T-helper 1 cell (primary cell): ENCODE data around the gene MBTPS1.
"Not testable (repeated sequence)": the region's sequence is repeated elsewhere in the genome, so short reads cannot be mapped to it uniquely, and the experiment has no call there.

Source experiments
- DNase-seq, 5 donors: peaks; one replicate each; pipeline ENCODE4 v3.0.0-alpha.2; 2012 to 2020

The MBTPS1 gene

DNA sequence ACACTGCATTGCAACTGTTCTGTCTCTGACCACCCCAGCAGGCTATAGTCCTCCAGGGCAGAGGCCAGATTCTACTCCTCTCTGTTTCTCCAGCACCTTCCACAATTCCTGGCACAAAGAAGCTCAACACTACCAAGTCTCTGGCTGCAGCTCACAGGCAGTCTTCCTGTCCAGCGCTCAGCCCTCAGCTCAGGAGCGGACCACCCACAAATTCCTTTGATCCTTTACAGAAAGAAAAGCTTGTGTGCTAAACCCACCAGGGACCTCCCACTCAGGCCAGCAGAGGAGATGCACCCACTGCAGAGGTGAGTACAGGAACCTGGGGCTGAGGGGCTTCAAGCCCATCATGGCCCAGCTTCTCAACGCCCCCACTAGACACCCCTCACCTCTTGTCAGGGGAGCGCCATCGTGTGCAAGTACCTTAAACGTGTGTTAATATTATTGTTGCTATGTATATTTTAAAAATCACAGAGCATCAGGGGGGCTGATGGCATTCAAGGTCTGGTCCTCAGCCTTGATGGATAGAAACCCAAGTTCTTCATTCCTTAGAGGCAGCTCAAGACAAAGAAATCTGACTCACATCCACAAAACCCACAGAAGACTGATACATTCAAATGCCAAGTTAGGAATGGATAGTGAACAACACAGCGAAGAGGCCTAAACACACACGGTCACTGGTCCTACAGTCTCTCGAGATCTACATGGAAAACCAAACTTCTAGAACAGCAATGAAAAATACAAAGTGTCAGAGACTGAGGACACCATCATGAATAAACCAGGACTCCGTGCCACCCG is 19.8 kb upstream of the MBTPS1 start:
- DNase-seq = no peak

DNA sequence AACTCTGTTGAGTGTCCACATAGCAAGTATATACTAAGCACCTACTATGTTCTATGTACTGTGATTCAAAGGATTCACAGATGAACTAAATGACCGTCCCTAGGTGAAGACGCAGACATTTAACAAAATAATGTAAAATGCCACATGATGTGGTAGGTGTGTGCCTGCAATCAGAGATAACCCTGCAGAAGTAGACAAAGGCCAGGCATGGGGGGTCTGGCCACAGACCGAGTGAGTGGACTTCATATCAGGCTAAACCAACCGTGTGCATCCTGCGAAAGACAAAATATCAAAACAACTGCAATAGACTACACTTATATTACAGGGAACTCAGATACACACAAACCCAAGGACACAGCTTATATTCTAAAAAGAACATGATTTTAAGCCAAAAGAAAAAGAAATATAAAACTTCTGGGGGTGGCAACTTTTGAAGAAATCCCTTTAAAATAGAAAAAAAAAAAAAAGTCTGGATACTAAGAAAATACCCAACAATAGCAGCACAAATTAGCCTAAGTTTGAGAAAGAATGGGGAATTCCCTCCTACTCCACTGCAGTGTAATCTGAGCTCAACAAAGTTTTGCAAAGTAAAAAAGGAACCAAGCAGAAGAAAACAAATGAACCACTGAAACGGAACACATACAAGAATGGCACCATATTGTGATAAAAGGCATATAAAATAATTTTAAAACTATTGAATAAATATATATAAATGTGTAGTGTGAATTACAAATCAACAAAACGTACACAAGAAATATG is 16.0 kb upstream of the MBTPS1 start:
- no peak for DNase-seq

DNA sequence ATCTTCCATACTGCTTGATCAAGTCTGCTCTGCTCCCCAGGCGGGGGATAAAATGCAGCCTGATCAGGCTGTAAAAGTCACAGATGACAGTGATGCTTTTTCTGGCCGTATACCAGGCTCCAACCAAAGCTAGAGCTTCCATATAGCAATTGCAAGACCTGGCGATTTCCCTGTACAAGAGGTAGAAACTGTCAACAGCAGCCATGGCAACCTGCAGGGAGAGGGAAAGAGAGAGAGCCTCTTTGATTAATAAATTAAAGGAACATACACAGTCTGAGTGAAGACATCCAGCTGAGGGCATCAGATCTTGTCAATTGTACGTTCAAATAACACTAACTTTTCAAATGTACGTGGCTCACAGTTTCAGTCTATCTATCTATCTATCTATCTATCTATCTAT is 14.4 kb upstream of the MBTPS1 start:
- DNase-seq = no peak

DNA sequence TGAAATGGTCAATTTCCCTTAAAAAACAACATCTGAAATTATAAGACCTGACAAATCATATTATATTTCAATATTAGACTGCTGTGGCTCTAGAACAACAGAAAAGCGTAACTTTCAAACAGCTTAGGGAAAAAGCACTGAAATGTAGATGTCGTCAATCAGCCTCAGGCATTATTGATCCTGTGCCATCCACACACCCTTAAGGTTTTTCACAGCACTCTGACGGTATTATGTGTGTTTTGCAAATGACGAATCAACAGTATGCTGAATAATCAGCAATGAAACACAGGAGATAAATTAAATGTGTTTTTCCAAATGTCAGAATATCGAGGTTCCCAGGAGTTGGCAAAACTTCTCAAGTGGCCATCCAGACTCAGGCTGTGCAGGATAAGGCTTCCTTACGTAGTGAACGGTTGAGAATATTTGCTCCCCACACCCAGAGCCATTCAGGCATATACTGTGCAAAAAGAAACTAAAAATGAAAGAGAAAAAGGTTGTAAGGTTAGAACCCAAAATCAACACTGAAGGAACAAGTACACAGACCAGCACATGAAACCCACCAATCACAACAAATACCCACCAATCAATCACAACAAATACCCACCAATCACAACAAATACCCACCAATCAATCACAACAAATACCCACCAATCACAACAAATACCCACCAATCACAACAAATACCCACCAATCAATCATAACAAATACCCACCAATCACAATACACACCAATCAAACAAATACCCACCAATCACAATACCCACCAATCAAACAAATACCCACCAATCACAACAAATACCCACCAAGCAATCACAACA is 7.7 kb upstream of the MBTPS1 start:
- DNase-seq = no peak

DNA sequence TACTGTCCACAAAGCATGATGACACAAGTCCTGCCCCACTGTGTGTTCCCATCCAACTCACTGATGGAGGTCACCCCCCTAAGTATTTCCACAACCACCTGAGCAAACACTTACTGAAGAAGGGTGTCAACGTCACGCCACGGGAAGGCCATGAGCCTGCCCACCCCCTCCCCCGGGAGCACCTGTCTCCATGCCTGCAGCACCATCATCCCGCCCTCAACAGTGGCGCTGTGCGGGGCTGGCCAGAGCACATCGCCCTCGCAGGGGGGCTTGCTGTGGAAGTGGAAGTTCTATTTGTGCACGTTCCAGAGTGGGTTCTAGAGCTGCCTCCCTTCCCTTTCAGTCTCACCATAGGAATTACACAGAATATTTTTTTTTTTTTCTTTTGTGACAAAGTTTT is 4.3 kb upstream of the MBTPS1 start:
- DNase-seq = no peak

DNA sequence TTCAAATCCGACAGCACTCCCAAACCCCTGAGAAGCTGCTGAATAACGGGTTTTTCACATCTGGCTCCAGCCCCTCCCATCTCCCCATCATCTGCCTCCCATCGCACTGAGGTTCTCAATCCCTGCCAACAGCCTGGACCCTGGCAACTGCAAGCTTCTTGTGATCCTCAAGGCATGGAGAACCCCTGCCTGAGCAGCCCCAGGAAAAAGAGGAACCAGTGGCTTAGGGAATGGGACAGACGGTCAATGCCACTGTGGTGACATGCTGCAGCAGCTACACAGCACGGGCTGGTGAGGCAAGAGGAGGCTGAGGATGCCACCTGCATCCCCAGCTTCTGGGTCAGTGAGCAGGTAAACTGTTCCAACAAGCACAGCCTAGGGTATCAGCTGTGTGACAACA is 3.3 kb upstream of the MBTPS1 start:
- no peak for DNase-seq

DNA sequence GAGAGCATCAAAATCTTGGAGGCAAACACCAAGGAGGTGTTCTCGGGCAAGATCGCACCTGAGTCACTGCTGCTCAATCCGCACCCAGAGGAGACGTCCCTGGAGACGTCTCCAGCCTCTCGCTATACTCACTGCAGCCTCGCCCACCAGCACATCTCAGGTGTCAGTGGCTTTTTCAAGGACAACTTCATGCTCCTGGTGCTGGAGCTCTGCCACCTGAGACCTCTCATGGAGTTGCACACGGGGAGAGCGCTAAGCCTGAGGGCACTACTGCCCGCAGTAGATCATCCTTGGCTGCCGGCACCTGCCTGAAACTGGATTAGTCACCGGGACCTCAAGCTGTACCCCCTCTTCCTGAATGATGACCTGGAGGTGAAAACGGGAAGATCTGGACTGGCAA is 2.6 kb upstream of the MBTPS1 start:
- DNase-seq = no peak

DNA sequence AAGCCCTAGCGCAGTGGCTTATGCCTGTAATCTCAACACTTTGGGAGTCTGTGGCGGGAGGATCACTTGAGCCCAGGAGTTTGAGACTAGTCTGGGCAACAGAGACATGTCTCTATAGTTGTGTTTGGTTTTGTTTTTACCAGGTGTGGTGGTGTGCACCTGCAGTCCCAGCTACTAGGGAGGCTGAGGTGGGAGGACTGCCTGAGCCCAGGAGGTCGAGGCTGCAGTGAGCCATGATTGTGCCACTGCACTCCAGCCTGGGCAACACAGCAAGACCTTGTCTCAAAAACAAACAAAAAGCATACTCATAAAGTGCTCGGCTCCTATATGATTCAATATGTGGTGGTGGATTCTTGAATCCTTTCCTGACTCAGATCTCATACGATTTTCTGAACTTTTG is 1.6 kb upstream of the MBTPS1 start:
- DNase-seq = not testable (repeated sequence)

DNA sequence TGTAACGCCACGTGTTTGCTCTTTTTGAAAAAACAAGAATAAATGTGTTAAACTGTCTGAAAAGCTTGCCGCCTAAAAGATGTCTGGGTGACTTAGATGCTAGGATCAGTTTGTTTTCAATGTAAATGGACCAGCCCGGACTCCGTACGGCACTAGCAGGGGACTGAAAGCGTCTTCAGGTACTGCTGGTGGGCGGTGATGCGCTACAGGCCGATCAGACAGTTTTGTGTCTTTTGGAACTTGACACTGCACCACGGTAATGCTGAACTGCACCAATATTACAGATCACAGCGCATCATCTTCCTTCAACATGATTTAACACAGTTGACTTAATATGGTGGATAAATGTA is 727 bp upstream of the MBTPS1 start:
- DNase-seq = no peak

DNA sequence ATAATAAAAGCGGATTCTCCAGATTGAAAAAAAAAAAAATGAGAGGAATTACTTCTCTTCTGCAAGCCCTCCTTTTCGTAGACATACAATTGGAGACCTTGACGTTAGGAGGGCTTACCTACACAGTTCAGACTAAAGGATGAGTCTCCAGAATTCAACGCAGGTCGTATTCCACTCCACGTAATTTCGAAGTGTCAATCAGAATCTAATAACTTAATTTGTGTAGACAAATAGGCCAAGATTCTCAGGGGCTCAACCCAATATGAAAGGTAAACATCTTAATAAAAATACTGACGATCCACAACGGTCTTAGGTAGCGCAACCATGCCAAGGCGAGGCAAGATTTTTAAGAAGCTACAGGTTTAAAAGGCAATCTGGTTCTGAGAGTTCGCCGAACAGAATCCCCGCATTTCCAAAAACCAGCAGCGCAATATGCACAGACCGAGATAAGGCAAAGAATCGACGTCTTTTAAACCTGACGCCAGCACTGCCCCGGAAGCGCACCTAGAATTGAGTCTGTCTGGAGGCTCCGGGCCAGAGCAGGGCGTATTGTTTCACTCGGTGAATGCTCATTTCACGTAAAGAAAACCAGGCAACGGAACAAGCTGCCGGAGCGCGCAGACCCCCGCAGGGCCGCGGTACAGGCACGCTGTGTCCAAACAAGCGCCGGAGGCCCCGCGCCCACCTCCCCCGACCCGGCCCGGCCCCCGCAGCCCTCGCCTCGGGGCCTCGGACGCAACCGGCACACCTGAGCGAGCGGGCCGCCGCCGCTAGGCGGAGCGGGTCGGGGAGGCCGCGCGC is 623 bp downstream of the MBTPS1 start:
- peak; percentile 37 to 60 (median 57) for DNase-seq

DNA sequence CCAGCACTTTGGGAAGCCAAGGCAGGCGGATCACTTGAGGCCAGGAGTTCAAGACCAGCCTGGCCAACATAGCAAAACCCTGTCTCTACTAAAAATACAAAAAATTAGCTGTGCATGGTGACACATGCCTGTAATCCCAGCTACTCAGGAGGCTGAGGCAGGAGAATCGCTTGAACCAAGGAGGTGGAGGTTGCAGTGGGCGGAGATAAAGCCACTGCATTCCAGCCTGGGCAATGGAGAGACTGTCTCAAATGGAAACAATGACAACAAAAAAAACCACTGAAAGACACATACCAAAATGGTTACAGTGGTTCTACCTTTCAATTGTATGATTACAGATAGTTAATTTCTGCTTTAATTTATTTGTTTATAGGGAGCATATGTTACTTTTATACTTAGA is 4.8 kb downstream of the MBTPS1 start:
- not testable (repeated sequence) for DNase-seq

DNA sequence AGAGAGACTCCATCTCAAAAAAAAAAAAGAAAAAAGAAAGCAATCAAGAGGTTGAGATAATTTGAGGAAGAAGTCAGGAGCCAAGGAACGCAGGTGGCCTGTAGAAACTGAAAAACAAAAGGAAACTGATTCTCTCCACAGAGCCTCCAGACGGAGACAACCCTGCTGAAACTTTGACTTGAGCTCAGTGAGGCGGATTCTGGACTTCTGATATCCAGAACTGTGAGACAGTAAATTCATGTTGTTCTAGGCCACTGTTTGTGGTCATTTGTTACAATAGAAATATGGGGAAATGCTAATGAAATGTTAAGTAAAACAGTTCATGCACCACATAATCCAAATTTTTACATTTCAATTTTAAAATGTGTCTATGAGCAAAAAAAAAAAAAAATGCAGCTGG is 5.2 kb downstream of the MBTPS1 start:
- DNase-seq = no peak

DNA sequence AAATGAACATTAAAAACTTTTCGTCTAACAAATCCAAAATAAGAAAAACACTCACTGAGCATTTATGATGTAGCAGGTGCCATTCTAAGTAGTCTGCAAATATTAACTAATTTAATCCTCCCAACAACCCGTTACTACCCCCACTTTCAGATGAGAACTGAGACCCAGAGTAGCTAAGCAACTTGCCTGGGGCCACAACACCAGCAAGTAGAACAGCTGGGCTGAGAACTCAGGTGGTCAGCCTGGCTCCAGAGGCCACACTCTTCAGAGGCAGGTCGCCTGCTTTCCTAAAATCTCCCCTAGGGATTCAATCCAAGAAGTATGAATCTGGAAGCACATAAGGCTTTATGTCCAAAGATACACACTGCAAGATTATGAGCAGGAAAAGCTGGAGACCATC is 6.2 kb downstream of the MBTPS1 start:
- no peak for DNase-seq

DNA sequence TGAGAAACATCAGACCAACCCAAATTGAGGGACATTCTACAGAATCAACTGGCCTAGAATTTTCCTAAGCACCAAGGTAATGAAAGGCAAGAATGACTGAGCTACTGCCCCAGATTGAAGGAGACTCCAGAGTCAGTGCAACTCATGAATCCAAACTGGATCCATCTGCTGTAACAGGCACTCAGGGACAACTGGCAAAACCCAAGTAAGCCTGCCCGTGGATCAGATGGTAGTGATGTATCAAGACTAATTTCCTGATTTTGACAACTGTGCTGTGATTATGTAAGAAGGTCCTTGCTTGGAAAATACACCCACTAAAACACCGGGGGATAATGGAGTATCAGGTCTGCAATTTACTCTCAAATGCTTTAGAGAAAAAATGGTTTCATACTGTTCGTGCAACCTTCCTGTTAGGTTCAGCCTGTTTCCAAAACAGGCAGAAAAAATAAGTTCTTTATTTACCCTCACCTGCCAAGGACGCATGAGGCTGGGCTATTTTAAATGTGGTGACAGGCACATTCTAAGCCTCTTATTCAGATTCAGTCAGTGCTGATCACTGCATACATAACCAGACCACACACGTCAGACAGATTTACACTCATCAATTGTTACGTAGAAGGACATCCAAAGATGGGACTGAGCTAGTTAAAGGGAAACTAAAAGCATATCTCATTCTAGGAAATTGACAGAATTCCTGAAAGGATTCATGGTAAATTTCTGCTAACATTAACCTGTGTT is 7.0 kb downstream of the MBTPS1 start:
- no peak for DNase-seq

DNA sequence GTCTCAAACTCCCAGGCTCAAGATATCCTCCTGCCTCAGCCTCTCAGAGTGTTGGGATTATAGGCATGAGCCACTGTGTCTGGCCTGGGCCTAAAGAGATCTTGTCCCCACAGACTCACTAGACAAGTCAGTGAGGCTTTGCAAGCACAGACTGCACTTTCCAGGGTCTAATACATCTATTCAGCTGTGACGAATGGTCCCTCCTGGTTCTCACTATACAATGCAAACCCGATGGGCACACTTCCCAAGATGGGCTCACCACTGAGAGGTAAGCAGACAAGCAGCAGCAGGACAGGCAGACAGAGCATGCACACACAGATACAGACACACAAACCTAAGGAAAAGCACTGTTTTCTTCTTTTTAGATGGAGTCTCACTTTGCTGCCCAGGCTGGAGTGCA is 8.8 kb downstream of the MBTPS1 start:
- DNase-seq = no peak

DNA sequence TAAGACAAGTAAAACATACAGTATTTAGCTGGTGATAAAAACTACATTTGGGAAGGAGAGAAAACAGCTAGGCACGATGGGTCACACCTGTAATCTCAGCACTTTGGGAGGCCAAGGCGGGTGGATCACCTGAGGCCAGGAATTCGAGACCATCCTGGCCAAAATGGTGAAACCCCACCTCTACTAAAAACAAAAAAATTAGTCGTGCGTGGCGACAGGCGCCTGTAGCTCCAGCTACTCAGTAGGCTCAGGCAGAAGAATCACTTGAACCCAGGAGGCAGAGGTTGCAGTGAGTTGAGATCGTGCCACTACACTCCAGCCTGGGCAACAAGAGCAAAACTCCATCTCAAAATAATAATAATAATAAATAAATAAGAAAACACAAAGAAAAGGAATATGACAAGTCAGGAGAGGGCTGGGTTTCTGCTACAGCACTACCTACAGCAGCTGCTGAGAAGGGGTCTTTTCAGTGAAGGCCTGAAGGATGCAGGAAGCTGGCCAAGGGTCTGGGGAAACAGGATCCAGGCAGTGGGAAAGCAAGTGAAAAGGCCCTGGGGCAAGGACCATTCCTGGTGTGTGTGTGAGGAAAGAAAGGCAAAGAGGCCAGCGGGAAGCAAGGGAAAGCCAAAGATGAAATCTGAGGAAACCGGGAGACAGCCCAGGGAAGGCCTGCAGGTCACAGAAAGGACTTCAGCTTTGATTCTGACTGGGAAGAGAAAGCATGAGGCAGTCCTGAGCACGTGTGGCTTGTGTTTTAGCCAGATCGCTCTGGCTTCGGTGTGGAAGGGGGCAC is 10.6 kb downstream of the MBTPS1 start:
- DNase-seq = no peak

DNA sequence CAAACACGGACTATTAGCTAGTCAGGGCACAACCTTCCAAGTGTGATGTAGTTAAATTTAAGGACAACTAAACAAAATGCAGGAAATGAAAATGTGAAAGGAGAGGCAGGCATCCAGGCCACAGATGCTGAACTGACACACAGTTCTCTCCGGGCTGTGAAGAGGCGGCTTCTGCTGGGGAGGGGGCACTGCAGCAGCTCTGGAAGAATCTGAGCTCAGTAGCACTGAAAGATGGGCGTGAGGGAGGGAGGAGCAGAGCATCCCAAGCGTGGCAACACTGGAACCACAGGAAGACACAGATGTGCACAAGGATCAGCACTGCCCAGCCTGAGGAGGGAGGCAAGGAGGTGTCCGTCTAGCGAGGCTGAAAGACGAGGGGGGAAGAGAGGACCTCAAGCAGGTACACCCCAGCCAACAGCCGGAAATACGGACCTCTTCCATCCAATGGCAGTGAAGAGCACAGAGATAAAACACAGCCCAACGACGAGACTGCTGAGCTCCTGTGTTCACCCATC is 11.4 kb downstream of the MBTPS1 start:
- DNase-seq = no peak

DNA sequence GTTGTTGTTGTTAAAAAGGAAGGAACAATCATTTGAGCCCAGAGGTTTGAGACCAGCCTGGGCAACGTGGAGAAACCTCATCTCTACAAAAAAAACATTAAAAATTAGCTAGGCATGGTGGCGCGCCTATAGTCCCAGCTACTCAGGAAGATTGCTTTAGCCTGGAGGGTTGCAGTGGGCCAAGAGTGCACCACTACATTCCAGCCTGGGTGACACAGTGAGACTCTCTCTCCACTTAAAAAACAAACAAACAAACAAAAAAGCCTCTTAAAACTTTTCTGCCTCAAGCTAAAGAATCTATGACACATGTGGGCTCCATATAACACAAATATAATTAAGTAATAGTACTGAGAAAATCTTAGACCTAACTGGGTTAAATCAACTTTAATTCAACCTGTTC is 12.5 kb downstream of the MBTPS1 start:
- DNase-seq = no peak

DNA sequence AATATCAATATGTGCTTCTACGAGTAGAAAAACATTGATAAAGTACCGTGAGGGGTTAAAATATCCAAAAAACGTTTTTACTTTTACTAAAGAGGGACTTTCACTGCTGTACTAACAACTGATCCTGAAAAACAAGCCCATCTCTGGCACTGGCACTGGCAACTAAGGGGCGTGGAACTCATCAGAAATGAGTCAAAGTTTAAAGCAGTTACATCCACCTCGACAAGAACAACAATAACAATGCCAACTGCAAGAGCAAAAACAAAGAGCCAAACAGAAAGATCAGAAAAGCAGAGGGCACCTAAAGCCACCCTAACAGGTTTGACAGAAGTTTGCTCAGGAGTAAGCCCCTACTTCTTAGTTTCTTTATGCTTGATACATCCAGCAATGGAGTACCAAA is 13.1 kb downstream of the MBTPS1 start:
- no peak for DNase-seq

DNA sequence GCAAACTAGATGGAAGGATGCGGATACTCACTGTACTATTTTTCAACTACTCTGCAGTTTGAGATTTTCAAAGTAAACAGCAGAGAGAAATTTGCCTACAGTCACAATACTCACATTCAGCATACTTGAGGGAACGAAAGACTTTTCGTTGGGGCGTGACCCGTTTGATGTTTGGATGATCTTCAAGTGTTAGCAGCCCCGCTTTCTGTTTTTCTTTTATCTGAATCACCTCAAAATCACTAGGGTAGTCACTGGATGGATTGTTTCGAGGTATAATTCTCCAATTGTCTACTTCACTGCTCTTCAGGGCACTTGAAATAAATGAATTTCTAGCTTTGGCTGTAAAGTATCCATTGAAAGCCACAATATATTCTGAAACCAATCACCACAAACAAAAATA is 17.8 kb downstream of the MBTPS1 start:
- DNase-seq = no peak

DNA sequence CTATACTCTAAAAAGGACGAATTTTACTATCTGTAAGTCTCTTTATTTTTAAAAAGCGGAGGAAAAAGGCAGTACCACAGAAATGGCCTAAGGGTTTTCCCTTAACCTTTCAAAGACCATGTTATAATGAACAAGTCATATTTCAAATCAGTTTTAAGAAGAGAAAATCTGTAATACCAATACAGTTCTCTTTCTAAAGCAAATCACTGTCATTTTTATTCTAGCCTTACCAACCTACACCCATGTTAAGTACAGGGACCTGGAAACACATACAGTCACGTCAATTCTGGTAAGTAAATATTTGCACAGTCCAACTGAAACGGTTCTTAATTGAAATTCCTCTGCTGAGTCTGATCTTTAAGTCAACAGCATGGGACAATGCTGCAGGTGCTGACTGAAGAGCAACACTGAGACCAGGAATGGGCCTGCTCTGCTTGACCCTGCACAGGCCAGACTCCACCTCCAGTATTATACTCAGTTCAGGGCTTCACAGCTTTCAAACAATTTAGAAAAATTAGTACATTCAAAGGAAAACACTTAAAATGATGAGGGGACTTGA is 20.2 kb downstream of the MBTPS1 start:
- no peak for DNase-seq
